NT2/D1 (cell line): Measurements from ENCODE around the gene GJA5.

Experiments used
- SUZ12 ChIP-seq: IDR thresholded peaks from 2 replicates; pipeline ENCODE4 v1.6.1; 2011; ENCODE audit not compliant: insufficient read length, insufficient read depth; ENCODE audit errors: extremely low read depth
- YY1 ChIP-seq: IDR thresholded peaks from 2 replicates; pipeline ENCODE4 v1.6.1; 2011; ENCODE audit not compliant: insufficient read length, insufficient read depth
- ZNF274 ChIP-seq: IDR thresholded peaks from 2 replicates; pipeline ENCODE4 v1.6.1; 2011; ENCODE audit warnings: mild to moderate bottlenecking, low read depth, low read length

- no peak for TF ChIP-seq YY1
- no peak for TF ChIP-seq ZNF274
- no peak for TF ChIP-seq SUZ12
Observed at GRCh38 chr1:147772570-147772969, 12.2 kb upstream of the GJA5 start.
